Motor neuron (in vitro differentiated cells): Measurements from ENCODE around the gene NSD1. TPM values are rescaled to one million over a fixed set of nuclear protein-coding genes. Genes with fewer than 3 reads are reported as not detected.
"Not testable (repeated sequence)": the region's sequence is repeated elsewhere in the genome, so short reads cannot be mapped to it uniquely, and the experiment has no call there.

ENCODE experiments used
- ATAC-seq, 8 experiments: fragments of 200-7000 bp; cut with Tn5 transposase; replicated peaks in 6 of 8; 2 replicates each; pipeline ENCODE4 v1.8.0; 2021; ENCODE audit warnings: mild to moderate bottlenecking in 8 of 8, moderate library complexity in 8 of 8
- H3K27ac ChIP-seq, 2 donors: fragments of 250-450 bp; sonication (Bioruptor Pico); 2 replicates each; pipeline ENCODE4 v1.9.0; 2021; ENCODE audit warnings: antibody characterized with exemption in 2 of 2, mild to moderate bottlenecking in 2 of 2, moderate library complexity in 1 of 2
- H3K4me1 ChIP-seq, 2 donors: fragments of 250-450 bp; sonication (Bioruptor Pico); replicated peaks in 1 of 2; 2 replicates each; pipeline ENCODE4 v1.6.1; 2021; ENCODE audit warnings: antibody characterized with exemption in 2 of 2, mild to moderate bottlenecking in 2 of 2, moderate library complexity in 1 of 2
- H3K4me3 ChIP-seq, 5 donors: fragments of 250-450 bp; sonication (Bioruptor Pico); 2 replicates each; pipeline ENCODE4 v1.9.0; 2021; ENCODE audit warnings: antibody characterized with exemption in 5 of 5, mild to moderate bottlenecking in 5 of 5, moderate library complexity in 4 of 5
- WGBS, 10 experiments: fragments of 450-650 bp; shearing (Covaris generic); methylation state at CpG; one replicate each; pipeline ENCODE4 v1.0.0; 2022; 5-methylcytosine and 5-hydroxymethylcytosine counted together
- in situ Hi-C, 9 experiments: fragments of 400-800 bp; cut with MboI; loops; one replicate each; pipeline ENCODE4 v1.15.0; 2021; ENCODE audit warnings: low sequenced_read_pairs in 9 of 9, low pct_unique_long_range_greater_than_20kb in 2 of 9; ENCODE audit not compliant: unreplicated experiment in 9 of 9
- total RNA-seq, 8 experiments: library from RNA; unstranded; fragments of 300-600 nt; gene quantifications; 2 replicates each; pipeline versions ENCODE4 v1.2.3 to v1.2.4, GENCODE V29; 2022

Gene NSD1
- total RNA-seq, 8 experiments from 2014 or later = 23.9 to 91.7 (median 32.6) TPM

- no peak overlapping the region for H3K27ac ChIP-seq
- H3K4me3 ChIP-seq = no peak overlapping the region
- H3K4me1 ChIP-seq = peaks cover 9 to 13% of the 10 kb centered on the region in 2 donors
- ATAC-seq = no peak
- 69 to 100% (median 89%) methylated on average over 1 to 5 of the region's 9 CpGs; no CpG with 5 or more reads in 4 of the 10 experiments for WGBS, 10 experiments
- in situ Hi-C loops = loop anchor here in 1 of 9 experiments (25.0 kb wide), 1 partner anchor 187 kb away; no protein-coding TSS in a partner anchor
Measured at GRCh38 chr5:177299697-177300096, 166.1 kb downstream of the NSD1 start.

GRCh38 chr5:177300236-177300880, 166.8 kb downstream of the NSD1 start:
- 40% methylated on average over 1 of the region's 4 CpGs; no CpG with 5 or more reads in 9 of the 10 experiments for WGBS, 10 experiments
- in situ Hi-C loops = no loop called here
- ATAC-seq = peak in 5 of 8 experiments; percentile 6 to 42 (median 19)
- Histone ChIP-seq H3K4me1 (peaks cover 14 to 16% of the 10 kb centered on the region in 2 donors), H3K4me3 (no peak overlapping the region), H3K27ac (no peak overlapping the region)

DNA sequence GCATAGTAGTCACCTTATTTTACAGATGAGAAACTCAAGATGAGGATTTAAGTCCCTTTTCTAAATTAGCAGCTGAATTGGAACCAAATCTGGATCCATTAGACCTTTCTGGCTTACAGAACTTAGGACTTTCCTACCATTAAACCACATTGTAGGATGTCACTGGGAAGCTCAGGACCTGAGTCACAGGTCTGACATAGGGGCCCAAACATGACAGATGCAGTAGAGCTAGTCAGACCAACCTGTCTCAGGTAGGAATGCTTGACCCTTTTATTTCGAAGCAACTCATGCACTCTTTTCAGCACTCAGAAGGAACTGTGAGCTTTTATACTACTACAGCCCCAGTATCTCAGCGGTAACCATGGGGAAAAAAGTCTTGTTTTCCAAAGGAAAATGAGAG, 167.4 kb downstream of the NSD1 start:
- in situ Hi-C loops = no loop called here
- Histone ChIP-seq H3K4me3 (no peak overlapping the region), H3K27ac (no peak overlapping the region), H3K4me1 (peaks cover 14 to 17% of the 10 kb centered on the region in 2 donors)
- no peak for ATAC-seq
- WGBS, 10 experiments = 67 to 100% (median 100%) methylated on average over 1 to 2 of the region's 2 CpGs; no CpG with 5 or more reads in 3 of the 10 experiments

- Histone ChIP-seq H3K4me3 (no peak overlapping the region), H3K27ac (no peak overlapping the region), H3K4me1 (peaks cover 14 to 17% of the 10 kb centered on the region in 2 donors)
- in situ Hi-C loops = no loop called here
- 83 to 100% (median 100%) methylated on average over 1 to 4 of the region's 7 CpGs; no CpG with 5 or more reads in 4 of the 10 experiments for WGBS, 10 experiments
- no peak for ATAC-seq
Measured at GRCh38 chr5:177301503-177302165, 168.1 kb downstream of the NSD1 start.

DNA sequence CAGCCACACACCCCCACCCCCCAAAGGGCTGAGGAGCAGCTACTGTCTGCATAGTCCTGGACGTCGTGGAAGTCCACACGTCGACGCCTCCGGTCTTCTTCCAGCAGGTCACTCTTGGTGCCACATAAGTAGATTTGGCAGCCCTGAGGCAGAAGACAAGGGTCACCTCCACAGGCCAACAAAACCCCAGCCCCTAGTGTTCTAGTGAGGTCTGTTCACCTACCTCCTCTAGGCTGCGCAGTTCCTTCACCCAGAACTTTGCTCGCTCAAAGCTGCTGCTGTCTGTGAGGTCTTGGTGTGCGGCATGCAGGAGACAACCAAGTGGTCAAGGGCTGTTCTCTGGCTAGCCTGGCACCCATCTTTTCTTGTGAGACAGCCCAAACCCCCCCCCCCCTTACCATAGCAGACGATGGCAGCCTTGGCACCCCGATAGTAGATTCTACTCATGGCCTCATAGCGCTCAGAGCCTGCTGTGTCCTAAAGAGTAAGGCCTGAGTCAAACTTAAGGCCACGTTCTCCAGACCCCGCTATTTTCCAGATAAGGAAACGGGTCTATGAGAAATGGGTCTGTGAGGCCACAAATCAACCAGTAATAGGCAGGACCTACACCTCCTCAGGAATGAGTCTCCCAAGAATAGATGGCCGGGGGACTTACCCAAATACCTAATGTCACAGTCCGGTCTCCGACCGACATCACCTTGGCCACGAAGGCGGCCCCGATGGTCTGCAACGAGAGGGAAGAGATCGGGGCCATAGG, 169.0 kb downstream of the NSD1 start:
- in situ Hi-C loops = no loop called here
- Histone ChIP-seq H3K4me1 (peaks cover 14 to 17% of the 10 kb centered on the region in 2 donors), H3K27ac (peak overlapping the region in 1 of 2 donors; percentile 87), H3K4me3 (peak overlapping the region; percentile 62 to 95 (median 82))
- 0 to 80% (median 35%) methylated on average over 1 to 11 of the region's 24 CpGs; no CpG with 5 or more reads in 4 of the 10 experiments for WGBS, 10 experiments
- peak in 2 of 8 experiments; percentile 1 to 34 for ATAC-seq

GRCh38 chr5:177303121-177303924, 169.8 kb downstream of the NSD1 start, which contains the start of the genes PRELID1 and RAB24:
TSS of gene PRELID1 (plus strand) at chr5:177303799. CDS start at chr5:177303986, 187 bp downstream.
TSS of gene RAB24 (minus strand) at chr5:177303719. CDS start at chr5:177303288, 431 bp downstream.
- in situ Hi-C loops = no loop called here
- Histone ChIP-seq H3K27ac (peak within 1 kb of the TSS; percentile 87 to 97), H3K4me3 (peak within 1 kb of the TSS; percentile 62 to 95 (median 82)), H3K4me1 (peaks cover 14 to 17% of the 10 kb centered on the region in 2 donors)
- WGBS, 10 experiments = 0% methylated on average over 1 to 6 of the region's 100 CpGs; no CpG with 5 or more reads in 5 of the 10 experiments
- peak; percentile 68 to 90 (median 85) for ATAC-seq

- Histone ChIP-seq H3K4me1 (peaks cover 14 to 17% of the 10 kb centered on the region in 2 donors), H3K27ac (peak overlapping the region; percentile 87 to 97), H3K4me3 (peak overlapping the region; percentile 62 to 95 (median 82))
- in situ Hi-C loops = no loop called here
- peak in 3 of 8 experiments; percentile 2 to 5 (median 4) for ATAC-seq
- whole genome bisulfite sequencing, 10 experiments = 0 to 2% (median 0%) methylated on average over 1 to 11 of the region's 25 CpGs; no CpG with 5 or more reads in 3 of the 10 experiments
Measured at GRCh38 chr5:177303925-177304391, 170.4 kb downstream of the NSD1 start.

GRCh38 chr5:177304392-177305119, 171.0 kb downstream of the NSD1 start:
- in situ Hi-C loops = no loop called here
- no peak for ATAC-seq
- H3K27ac ChIP-seq = peak overlapping the region; percentile 87 to 97
- peak overlapping the region; percentile 62 to 95 (median 82) for H3K4me3 ChIP-seq
- peaks cover 14 to 17% of the 10 kb centered on the region in 2 donors for H3K4me1 ChIP-seq
- WGBS, 10 experiments = 4 to 100% (median 39%) methylated on average over 2 to 8 of the region's 19 CpGs; no CpG with 5 or more reads in 4 of the 10 experiments

DNA sequence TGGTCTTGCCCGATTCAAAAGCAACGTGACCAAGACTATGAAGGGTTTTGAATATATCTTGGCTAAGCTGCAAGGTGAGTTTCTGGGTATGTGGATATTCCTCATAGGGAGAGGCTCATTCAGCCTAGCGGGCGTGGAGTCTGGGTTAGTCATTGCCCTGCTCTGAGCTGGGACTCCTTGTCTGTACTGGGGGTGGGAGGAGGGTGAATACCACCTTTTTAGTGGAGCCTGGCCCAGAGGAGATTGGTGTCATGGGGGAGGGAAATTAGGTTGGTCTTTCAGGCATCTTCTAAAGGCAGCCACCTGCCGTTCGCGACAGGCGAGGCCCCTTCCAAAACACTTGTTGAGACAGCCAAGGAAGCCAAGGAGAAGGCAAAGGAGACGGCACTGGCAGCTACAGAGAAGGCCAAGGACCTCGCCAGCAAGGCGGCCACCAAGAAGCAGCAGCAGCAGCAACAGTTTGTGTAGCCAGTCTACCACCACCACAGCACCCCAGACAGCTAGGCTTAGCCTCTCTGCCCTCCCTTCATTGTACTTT, 172.6 kb downstream of the NSD1 start:
- ATAC-seq, in situ Hi-C loops, H3K4me3 ChIP-seq, H3K27ac ChIP-seq: not testable (repeated sequence)
- H3K4me1 ChIP-seq = peaks cover 14 to 17% of the 10 kb centered on the region in 2 donors
- 6 to 100% (median 81%) methylated on average over 1 to 7 of the region's 11 CpGs; no CpG with 5 or more reads in 3 of the 10 experiments for WGBS, 10 experiments

GRCh38 chr5:177306674-177307543, 173.3 kb downstream of the NSD1 start:
- Histone ChIP-seq H3K4me1 (peaks cover 15 to 17% of the 10 kb centered on the region in 2 donors), H3K4me3 (no peak overlapping the region), H3K27ac (no peak overlapping the region)
- 73 to 100% (median 92%) methylated on average over 1 to 7 of the region's 15 CpGs; no CpG with 5 or more reads in 1 of the 10 experiments for WGBS, 10 experiments
- no peak for ATAC-seq
- in situ Hi-C loops = no loop called here
